DMS153 treated with DMSO at 0.1 percent for 48 hours (cell line): ENCODE results near the gene STXBP5.

Experiments used
- DNase-seq: peaks from one replicate; lab custom pipeline; 2025; ENCODE audit not compliant: unreplicated experiment; lab: John Stamatoyannopoulos, UW

STXBP5 gene

DNA sequence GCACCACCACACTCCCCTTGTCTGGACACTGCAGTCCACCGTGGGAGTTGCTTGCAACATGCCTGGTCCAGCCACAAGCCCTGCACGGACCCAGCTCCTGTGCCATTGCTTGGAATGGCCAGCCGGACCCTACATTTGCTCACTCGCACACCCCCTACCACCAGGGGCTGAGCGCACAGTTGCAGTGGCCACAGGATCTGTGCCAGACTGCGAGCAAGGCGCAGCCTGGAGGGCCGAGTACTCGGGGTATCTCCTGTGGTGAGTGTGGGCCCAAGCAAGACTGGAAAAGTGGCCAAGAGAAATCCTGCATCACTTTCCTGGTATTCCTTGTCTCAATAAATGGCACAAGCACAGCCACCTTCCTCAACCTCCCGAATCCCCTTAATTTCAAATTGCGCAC lies 218.9 kb downstream of the STXBP5 start:
- DNase-seq = no peak

DNA sequence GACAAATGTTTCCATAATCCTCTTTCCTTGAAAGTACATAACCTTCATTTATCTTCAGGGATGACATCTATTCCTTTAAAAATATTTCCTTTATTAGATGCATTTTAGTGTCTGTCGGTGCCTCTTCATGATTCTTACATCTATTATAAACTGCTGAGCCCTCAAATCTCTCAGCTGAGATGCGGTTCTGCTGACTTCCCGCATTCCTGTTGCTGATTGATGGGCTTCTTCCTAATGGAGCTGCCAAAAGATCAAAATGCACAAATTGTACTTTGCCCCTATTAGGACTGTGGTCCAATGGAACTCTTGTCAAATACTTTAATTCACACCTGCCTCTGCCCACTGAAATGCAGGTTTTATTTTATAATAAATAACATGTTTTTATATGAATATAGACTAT lies 225.6 kb downstream of the STXBP5 start:
- no peak for DNase-seq

DNA sequence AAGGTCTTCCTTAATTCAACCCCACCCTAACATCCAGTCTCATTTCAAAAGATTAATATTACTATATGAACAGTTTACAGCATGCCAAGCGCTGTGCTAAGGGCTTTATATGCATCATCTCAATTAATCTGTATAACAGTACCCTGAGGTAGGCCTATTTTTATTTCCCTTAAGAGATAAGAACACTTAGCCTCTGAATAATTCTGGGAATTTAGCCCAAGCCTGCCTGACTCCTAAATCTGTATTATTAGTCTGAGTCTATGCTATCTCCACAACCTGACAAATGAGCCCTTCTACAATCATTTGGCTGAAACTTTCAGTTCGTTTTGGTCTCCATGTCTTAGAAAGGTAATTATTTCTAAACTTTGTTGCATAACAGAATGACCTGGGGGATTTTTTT lies 226.6 kb downstream of the STXBP5 start:
- no peak for DNase-seq

DNA sequence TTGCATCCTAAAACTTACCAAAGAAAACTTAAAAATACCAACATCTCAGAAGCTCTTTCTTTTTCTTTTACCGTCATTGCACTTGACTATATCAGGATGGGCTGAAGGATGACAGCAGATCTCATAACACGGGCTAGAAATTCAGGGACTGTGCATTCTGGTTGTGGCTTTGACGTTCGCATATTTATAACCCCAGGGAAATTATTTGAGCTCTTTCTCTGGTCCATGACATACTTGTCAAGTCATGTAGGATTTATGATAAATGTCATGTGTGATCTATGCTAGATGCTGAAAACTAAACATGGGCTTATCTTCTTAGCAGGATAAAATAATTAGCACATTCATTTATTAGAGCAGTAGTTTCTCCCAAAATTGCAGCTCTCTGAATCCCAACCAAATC lies 229.9 kb downstream of the STXBP5 start:
- DNase-seq = no peak

DNA sequence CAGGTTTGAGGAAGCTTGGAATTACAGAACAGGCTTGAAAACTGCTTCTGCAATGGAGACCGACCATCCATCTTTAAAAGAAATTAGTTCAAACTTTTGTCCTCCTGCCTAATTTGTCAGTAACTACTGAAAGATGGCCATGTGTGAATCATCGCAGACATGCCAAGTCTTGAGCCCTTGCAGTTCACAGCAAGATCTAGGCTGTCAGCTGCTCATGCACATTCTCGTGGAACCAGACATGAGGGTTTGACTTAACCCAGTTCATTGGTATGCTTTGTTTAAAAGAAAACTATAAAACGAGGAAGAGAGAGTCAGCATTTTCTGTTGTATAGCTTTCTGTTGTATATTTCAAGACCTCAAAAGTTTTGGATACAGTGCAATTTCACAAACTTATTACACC lies 230.3 kb downstream of the STXBP5 start:
- DNase-seq = no peak

DNA sequence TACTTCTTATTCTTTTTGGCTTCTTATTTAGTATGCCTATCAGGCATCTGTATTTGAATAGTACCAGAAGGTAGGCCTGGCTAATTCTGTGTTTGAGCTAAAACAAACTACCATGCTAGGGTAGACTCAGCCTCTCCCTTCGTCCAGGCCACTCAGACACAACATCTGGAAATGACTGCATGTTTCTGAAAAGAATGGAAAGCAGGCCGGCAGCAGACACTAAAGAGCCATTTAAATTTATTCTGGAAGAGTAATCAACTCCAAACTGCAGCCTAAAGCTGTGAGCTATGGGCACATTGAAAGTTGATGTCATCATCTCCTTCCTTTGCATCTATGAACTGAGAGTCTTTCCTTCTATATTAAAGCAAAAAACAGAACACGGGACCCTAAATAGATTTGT lies 233.4 kb downstream of the STXBP5 start:
- DNase-seq = no peak

DNA sequence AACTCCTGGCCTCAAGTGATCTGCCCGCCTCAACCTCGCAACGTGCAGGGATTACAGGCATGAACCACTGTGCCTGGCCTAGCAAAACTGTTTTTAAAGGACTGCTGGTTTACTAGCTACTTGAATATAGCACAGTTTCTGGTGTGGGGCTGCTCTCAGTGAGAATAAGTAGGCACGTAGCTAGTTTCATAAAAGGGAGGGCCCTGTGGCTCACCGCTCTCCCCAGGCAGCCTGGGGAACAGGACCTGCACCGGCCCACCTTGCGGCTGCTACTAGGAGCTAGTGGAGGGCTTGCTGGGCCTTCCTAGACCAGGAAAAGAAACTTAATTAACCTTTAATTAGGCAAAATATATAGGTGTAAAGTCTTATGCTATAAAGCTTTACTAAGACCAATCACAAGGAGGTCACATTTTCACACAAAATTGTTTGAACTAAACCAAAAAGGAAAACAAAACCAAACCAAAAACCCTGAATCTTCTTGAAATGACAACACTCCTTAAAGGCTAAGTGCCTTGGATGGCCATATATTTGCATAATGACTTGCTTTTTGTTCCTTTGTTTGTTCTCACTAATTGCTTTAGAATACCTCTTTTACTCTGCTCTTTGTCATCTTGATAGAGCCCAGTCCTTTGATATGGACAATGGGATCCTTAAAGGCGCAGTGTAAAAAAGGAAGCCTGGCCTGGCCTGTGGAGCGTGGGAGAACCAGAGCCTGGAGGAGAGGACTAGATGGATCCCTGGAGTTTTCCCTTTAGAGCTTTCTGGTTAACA lies 234.7 kb downstream of the STXBP5 start:
- no peak for DNase-seq
